K562 (cell line): ENCODE data around the gene SPDYE4.

ENCODE experiments used
- ATF3 ChIP-seq, 2 experiments: fragments of 450-650 bp in 1 of 2; sonication (generic) in 1 of 2; formaldehyde crosslinking in 1 of 2; IDR thresholded peaks in 1 of 2; conservative IDR thresholded peaks in 1 of 2; 2 replicates each; pipeline versions ENCODE4 v1.6.1 to v1.8.1; 2016 to 2023; ENCODE audit warnings: mild to moderate bottlenecking in 2 of 2, moderate library complexity in 2 of 2, inconsistent platforms in 1 of 2, missing genetic modification reagents in 1 of 2
- E4F1 ChIP-seq: fragments of 250-450 bp; sonication (Bioruptor Pico); IDR thresholded peaks from 2 replicates; pipeline ENCODE4 v1.5.0; 2021; ENCODE audit warnings: mild to moderate bottlenecking, borderline replicate concordance
- ELF1 ChIP-seq: fragments of 200-800 bp; sonication (Bioruptor generic); IDR thresholded peaks from 2 replicates; pipeline ENCODE4 v1.6.1; 2016; ENCODE audit warnings: missing genetic modification characterization, missing compliant biosample characterization
- EP300 ChIP-seq: IDR thresholded peaks from 2 replicates; pipeline ENCODE4 v1.6.1; 2012; ENCODE audit warnings: low read length, improper control_type of control experiment
- NFIC ChIP-seq: fragments of 450-650 bp; IDR thresholded peaks from 2 replicates; pipeline ENCODE4 v1.6.1; 2017; ENCODE audit warnings: mild to moderate bottlenecking, inconsistent platforms
- RBM39 ChIP-seq: fragments of 200-400 bp; formaldehyde crosslinking; optimal IDR thresholded peaks from 2 replicates; pipeline ENCODE3; 2018; ENCODE audit warnings: low read depth, low read length
- SMARCB1 ChIP-seq: IDR thresholded peaks from 2 replicates; pipeline ENCODE4 v1.6.1; 2011; ENCODE audit warnings: improper control_type of control experiment, low read depth; ENCODE audit not compliant: insufficient read length
- VEZF1 ChIP-seq: fragments of 200-800 bp; sonication (Bioruptor generic); IDR thresholded peaks from 2 replicates; pipeline ENCODE4 v1.6.1; 2017; ENCODE audit warnings: missing genetic modification characterization, missing compliant biosample characterization
- TF ChIP-seq, protein P1 (sequence below), 3 experiments: IDR thresholded peaks in 2 of 3; conservative IDR thresholded peaks in 1 of 3; 2 replicates each; pipeline ENCODE4 v1.5.1; 2011 to 2012; ENCODE audit warnings: low read length in 3 of 3, mild to moderate bottlenecking in 3 of 3, control low read depth in 2 of 3, improper control_type of control experiment in 1 of 3, inconsistent platforms in 1 of 3, low read depth in 1 of 3, mixed read lengths in 1 of 3, moderate library complexity in 1 of 3; ENCODE audit not compliant: insufficient read depth in 2 of 3

- TF ChIP-seq EP300 (no peak), VEZF1 (CRISPR knock-in tag) (no peak), E4F1 (CRISPR knock-in tag) (no peak), SMARCB1 (no peak), ATF3 (IDR thresholded peaks at IDR 0.05) (no peak), ATF3 (CRISPR knock-in tag; conservative IDR thresholded peaks at IDR 0.05) (no peak), RBM39 (no peak), ELF1 (tag) (no peak), NFIC (no peak)
- TF ChIP-seq, protein P1, sequence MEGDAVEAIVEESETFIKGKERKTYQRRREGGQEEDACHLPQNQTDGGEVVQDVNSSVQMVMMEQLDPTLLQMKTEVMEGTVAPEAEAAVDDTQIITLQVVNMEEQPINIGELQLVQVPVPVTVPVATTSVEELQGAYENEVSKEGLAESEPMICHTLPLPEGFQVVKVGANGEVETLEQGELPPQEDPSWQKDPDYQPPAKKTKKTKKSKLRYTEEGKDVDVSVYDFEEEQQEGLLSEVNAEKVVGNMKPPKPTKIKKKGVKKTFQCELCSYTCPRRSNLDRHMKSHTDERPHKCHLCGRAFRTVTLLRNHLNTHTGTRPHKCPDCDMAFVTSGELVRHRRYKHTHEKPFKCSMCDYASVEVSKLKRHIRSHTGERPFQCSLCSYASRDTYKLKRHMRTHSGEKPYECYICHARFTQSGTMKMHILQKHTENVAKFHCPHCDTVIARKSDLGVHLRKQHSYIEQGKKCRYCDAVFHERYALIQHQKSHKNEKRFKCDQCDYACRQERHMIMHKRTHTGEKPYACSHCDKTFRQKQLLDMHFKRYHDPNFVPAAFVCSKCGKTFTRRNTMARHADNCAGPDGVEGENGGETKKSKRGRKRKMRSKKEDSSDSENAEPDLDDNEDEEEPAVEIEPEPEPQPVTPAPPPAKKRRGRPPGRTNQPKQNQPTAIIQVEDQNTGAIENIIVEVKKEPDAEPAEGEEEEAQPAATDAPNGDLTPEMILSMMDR (IDR thresholded peaks at IDR 0.05 in 2 of 3, conservative IDR thresholded peaks at IDR 0.05 in 1 of 3; ENCODE audit: insufficient read depth in 2 of 3, low read depth in 1 of 3, low read length in 3 of 3): no peak
These were observed 40.0 kb upstream of the SPDYE4 start for GRCh38 chr17:8798176-8798845.
